Vagina (tissue), 2 donors: ENCODE results near the gene RGMB.
"Not testable (repeated sequence)": the region's sequence is repeated elsewhere in the genome, so short reads cannot be mapped to it uniquely, and the experiment has no call there.

ENCODE experiments used
- CTCF ChIP-seq, 3 experiments: fragments of 450-650 bp in 2 of 3; fragments of 200-600 bp in 1 of 3; sonication (generic) in 1 of 3; IDR thresholded peaks; one replicate each; pipeline ENCODE4 v1.5.1; 2017 to 2019; ENCODE audit warnings: antibody characterized with exemption in 3 of 3, mild to moderate bottlenecking in 2 of 3, moderate library complexity in 2 of 3
- POLR2A ChIP-seq, 2 donors: fragments of 450-650 bp; IDR thresholded peaks; one replicate each; pipeline ENCODE4 v1.6.1; 2017; ENCODE audit warnings: antibody characterized with exemption in 2 of 2, mild to moderate bottlenecking in 2 of 2, moderate library complexity in 2 of 2

GRCh38 chr5:98752331-98752730, 21.1 kb upstream of the RGMB start:
- TF ChIP-seq POLR2A, CTCF (IDR thresholded peaks at IDR 0.05): not testable (repeated sequence)
